T-helper 2 cell (primary cell): ENCODE measurements around the gene FSIP2.
A peak's percentile ranks its signal among the peaks of the same experiment; 100 is the strongest.

Experiments used
- DNase-seq, 5 experiments: peaks; one replicate each; pipeline versions ENCODE4 v3.0.0 to v3.0.0-alpha.2; 2012 to 2022
- total RNA-seq, 2 donors: gene quantifications; one replicate each; lab custom pipeline; 2026; lab: John Stamatoyannopoulos, UW

The FSIP2 gene, protein sequence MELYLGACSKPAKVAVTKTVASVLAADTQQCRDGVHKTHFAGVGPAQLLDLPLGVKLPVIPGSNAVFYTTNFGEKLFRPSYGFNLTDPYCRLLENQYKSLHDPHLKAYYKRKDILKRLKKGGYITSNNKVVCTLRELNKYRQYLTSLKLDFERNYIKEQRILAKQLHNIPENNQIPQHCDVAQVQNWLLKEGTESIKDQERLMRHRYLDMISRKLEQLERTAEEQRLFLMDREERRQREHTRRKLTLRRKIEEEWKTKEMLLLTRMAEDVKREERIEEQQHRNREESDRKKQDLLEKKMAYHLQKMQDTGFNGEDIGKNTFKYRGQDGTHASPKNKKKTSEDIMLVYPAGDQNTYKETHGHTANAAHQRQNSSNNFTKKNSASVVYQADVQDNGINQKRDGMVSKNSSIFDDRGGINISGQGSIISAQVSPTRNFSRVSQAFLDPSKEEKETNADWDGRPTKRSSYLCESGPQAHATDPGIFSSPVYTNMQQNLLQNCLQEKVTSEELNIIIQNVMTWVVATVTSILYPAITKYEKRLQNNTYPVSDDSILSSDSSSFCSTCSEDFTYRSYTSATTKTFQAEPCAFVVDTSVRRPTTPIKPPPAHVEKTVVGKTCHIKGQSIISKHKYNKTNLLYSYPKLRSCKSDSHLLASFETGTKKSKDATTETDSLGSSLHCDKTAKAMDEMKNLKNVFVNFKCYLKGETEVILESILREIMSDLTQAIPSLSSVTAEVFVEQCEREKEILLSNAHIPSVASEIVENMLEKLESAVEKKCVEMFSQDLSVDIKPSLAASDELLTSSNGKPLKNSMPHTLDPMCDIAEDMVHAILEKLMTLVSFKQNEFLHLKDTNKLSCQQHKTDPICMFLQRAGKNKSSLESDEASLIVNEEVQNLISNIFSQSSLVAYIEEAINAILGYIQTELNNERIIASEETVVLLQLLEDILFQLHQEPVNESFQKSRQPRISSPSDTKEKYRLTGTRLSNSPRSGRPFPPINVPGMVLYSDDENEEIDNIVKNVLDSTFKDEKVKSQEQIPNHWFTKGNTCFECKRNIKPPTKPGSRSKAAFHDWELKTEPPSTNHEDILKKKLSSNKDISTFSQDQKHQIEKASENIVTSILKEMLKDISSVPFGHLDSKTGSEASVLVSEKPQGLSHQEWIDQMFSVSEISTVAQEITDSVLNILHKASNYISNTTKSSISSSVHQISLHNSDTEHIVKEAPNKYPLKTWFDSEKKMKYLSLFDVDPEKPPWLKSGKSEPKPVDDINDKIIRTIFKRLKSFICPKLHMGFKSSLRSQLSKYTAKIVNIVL (N-terminal part only)
- 0.62 to 1.5 reads per million in 2 donors for total RNA-seq

DNA sequence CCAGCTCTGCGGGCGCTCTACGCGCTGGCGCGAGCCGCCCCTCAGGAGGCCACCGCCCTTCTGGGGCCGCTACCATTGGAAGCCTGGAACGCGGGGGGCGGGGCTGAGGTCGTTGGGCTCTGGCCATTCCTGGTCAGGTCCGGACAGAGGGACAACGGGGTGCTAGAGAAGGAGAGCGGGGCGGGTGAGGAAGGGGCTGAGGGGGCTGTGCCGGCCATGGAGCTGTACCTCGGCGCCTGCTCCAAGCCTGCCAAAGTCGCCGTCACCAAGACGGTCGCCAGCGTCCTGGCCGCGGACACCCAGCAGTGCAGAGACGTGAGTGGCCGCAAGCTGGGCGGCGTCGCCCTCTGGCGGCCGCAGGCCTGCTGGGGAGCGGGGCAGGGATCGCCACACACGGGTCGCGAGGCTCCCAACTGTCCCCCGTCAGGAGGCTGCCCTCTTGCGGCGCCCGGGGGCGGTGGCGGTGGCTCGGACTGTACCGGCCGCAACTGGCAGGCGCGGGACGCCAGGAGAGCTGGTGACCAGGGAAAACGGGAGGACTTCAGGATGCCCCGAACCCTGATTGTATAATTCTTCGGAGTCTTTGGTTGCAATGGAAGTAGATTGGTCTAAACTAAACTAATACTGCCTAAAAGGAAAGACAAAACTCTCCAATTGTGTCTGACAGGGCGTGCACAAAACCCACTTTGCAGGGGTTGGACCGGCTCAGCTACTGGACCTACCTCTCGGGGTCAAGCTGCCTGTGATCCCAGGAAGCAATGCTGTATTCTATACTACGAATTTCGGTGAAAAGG is at the start of gene FSIP2:
Gene FSIP2 (plus strand): TSS at position 126 of the 794 bp plus-strand sequence. CDS start 91 bp downstream, at position 217.
- DNase-seq = peak in 1 of 5 experiments; percentile 48

DNA sequence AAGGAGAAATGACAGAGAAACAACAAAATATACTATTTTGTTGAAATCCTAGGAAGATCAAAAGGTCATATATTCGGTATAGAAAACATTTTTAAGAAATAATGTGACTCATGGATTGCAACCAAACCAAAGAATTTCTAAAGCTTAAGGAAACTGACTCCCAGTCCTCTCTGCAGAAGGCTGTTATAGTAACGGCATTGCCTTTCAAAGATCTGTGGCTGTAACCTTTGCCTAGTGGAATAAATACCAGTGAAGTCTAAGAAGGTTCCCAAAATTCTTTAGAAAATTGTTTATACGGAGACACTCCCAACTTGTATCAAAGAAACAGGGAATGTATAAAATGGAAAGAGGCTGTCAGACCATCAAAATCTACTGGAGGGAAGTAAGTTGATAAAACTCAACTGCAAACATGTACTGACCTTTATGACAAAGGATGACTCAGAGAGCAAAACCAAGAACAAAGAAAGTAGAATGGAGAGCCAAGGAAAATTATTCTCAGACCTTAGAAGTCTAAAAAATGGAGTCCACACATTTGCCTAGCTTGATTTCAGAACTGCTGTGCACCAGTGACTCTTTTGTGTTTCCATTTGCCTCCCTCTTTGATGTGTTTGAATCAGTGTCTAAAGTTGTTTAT is 48.6 kb upstream of the FSIP2 start:
- no peak for DNase-seq

DNA sequence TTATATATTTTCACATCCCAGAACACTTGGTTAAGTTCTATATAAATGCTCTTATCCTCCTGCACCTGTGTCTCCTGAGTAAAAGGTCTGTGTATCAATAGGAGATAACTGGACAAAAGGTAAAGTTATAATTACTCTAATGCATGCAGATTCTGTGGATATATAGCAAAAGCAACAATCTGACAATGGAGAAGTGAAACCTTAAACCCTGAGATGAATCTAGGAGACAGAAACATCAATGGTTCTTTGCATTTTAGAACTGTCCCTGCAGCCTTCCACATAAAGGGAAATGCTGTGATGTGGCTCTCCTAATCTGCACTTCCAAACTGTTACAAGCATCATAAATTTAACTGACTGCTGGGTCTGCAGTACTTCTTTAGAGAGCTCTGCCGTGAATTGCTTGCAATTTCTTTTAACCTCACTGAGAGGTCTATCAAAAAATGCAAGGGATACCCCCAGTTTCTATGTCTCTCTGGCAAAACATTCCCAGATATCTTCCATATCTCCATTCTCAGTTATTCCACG is 42.8 kb upstream of the FSIP2 start:
- DNase-seq = no peak

DNA sequence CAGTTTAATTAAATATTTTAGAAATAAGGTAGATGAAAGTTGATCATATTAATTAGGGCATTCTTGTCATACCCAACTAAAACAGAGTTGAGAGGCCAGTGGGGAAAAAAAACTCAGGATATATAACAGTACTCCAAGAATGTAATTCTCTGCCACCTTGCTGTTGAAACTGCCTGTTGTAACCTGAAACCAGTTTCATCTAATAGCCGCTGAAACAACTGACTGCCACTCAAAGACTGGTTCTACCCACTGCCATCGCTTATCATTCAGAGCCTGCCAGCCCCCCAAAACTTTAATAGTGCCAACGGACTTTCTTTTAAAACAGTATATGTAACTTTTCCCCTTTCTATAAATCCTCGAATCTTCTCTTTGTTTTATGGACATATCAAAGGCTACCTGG is 37.7 kb upstream of the FSIP2 start:
- DNase-seq = no peak

DNA sequence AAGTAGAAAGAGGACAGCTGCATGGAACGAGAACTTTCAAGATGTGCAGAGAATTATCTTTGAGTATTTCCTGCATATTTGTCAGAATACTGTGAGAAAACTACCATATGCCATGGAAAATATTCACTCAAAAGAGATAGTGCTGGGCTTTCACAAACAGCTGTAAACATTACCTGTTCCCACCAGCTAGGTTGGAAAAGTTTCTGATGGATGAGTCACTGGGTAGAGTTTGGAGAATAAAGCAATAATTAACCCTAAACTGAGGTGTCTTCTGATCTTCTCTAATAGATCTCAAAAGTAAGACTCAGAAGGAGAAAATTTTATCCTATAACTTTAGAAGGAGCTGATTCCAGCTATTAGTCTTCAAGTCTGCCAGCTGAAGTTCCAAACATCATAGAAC is 3.9 kb upstream of the FSIP2 start:
- no peak for DNase-seq

DNA sequence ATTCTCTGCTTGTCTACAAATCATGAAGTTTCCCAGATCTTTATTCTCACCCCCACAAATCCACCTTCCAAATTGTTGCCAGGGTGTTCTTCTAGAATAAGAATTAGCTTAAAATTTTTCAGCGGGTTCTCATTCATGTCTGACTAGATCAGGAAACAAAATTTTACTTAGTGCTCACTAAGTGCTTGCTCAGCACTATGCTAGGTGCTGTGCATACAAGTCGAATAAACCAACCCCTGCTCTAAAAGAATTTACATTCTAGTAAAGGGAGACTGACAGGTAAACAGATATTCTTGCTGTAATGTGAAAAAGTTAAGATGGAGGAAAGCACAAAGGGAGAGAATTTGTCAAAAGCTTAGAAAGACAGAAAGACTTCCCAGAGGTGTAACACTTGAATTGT is 2.4 kb upstream of the FSIP2 start:
- DNase-seq = no peak

DNA sequence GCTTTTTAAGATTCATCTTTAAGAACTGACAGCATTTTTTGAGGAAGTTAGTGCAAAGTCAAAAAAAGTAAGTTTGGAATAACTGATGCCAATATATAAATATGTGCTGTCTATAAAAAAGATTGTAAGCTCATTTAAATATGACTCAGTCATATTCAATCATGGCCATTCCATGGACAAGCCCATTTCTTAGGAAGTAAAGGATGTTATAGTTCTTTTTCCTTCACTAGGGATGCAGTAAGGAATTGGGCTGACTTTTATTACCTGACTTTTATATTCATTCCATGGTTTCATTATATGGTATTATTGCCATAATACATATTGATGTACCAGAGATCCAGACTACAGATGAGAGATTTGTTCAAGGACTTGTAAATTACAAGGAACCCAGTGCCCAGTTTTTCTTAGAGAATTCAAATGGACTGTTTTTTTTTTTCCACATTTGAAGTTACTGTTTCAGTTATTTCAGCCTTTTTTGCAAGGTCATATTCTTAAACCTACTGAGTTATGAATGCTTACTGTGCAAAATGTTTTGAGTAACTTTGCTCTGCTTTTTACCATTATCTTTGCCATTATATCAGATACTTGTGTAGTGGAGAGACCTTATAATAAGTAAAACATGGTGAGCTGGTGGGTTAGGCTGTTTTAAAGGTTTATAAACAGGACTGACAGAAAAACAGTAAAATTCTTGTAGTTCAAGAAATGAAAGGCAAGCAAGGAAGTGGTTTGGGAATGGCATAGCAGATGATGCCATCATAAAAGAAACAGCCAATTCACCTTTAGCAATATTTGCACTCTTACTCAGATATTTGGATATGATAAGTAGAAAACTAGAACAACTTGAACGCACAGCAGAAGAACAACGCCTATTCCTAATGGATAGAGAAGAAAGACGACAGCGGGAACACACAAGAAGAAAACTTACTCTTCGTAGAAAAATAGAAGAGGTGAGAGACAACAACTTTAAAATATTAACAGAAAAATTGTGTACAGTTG is 7.6 kb downstream of the FSIP2 start:
- DNase-seq = no peak

DNA sequence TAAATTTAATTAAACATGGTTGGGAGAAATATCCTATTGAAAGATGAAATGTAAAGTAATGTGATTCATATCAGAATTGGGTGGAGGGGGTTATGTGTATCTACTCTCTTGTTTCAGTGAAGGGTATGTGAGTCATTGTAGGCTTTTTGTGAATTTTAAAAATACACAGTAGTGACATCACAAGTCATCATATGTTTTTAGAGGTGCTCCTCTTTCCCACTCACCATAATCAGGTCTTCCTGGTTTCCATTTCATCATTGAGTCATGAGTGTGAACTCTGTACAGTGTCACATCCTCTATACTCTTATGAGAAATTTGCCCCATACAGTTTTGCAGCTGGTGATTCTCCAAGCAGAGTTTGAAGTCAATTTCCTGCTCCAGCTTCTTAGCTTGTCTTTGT is 18.8 kb downstream of the FSIP2 start:
- no peak for DNase-seq

DNA sequence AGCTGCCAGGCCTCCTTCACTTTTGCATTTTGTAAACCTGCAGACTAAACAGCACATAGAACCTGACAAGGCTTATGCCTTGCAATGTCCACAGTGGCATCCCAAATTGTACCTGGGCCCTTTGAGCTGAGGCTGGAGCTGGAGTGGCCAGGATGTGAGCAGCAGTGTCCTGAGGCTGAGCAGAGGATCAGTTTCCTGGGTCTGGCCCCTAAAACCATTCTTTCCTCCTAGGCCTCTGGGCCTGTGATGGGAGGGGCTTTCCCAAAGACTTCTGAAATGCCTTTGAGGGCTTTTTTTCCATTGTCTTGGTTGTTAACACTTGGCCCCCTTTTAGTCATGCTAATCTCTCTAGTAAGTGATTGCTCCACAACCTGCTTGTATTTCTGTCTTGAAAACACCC is 32.8 kb downstream of the FSIP2 start:
- no peak for DNase-seq

DNA sequence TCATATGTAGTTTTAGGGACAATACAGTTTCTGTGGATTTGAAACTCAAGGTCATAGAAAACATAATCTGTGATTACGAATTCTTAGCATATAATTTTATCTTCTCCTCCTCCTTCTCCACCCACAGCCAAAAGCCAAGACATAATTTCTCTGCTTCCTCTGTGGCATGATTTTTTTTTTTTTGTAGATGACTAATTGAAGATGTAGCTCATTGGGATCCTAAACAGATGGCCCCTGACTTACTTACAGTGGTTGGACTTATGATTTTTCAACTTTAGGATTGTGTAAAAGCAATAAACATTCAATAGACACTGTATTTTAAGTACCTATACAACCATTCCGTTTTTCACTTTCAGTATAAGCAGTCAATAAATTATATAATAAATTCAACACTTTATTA is 42.3 kb downstream of the FSIP2 start:
- DNase-seq = no peak

DNA sequence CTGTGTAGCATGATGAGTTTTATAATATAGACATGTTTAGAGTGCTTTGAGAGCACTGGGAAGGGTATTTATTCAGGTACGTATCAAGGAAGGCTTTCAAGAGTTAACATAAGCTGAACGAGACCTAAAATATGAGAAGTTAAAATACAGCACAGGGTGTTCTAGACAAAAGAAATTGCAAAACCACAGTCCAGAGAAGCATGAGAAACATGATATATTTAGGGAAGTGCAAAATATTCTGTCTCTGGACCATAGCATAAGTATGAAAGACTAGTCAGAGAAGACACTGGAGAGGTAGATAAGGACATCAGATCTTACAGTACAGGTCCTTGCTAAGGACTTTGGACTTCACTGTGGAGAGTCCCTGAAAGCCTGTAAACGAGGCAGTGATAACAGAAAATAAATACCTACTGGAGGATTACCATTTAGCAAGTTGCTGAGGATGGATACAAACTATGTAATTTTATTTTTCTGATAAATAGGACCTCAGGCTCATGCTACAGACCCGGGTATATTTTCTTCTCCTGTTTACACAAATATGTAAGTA is 43.7 kb downstream of the FSIP2 start:
- no peak for DNase-seq

DNA sequence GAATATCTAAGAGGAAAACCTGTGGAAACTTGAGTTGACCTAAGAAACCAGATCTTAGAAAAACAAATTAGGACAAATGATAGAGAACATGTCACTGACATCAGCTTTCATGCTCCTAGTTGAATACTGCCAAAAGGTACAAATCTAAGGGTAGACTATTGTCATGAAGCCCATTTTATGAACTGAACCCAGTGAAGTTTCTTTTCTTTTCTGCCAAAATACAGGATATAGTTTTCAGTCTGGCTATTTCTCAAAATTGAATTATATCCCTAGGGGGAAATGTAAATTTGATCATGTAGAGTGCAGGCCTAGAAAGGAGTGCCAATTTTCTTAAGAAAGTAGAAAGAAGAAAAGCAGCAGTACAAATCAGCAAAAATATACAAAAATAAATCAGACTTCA is 46.6 kb downstream of the FSIP2 start:
- no peak for DNase-seq

DNA sequence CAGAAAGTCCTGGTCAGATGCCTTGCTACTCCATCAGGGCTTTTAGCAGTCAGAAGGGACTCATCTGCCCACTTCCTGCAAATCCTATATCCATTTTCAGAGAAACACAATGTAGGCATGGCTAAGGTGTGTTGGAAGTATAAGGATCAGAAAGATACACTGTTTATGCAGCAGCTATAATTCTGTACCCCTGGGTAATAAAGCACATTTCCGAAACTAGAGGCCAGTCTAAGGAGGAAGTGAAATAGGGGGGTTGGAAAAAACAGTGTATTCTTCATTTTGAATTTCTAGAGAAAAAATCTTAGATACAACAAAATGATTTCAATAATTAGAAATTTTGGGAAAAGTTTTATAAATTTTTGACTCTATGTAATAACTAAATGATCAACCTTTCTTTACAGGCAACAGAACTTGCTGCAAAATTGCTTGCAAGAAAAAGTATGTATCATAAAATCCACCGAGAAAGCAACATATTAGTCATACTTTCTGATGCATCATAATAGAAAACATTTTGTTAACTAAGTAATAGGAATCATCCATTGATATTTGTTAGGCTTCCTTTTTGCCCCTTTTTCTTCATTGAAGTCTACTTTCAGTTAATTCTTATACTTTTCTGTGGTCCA is 47.4 kb downstream of the FSIP2 start:
- no peak for DNase-seq

DNA sequence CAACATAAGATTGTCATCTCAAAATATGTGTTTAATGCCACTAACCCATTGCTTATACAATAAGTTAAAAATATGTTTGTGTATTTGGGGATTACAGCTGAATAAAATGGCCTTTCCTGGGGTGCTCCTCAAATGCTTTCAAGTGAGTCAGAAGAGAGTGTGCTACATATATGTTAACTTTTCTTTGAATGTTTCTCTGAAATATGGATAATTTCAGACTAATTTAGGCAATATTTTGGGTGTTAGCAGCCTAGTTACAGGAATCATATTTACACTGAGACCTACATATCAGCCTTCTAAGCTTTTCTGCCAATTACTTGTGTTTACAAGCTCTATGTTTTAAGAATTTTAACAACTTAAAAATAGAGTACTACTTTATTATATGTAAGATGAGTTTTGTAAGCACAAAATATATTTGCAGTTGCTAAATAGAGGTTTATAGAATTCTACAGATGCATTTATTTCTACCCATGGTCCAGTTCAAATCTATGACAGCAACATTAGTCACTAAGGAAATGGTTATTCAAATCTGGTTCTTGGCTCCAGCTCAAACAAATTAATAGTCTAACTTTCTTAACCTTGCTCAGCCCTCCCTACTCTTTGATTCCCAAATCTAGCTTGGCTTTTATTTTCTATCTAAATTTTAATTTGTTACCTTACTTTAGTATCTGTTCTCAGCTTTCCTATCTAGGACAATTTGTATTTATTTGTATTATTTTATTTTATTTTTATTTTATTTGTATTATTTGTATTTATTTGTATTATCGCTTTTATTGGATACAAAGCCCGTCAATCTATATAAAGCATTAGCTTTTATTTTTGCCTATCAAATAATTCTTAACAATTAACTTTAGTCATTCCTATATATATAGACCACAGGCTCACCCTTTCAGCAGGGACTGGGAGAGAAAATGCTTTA is 48.9 kb downstream of the FSIP2 start:
- no peak for DNase-seq

DNA sequence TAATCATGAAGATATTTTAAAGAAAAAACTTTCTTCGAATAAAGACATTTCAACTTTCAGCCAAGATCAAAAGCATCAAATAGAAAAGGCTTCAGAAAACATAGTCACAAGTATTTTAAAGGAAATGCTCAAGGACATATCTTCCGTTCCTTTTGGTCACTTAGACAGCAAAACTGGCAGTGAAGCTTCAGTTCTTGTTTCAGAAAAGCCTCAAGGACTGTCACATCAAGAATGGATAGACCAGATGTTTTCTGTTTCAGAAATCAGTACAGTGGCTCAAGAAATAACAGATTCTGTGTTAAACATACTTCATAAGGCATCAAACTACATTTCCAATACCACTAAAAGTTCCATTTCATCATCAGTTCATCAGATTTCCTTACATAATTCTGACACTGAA is 51.8 kb downstream of the FSIP2 start:
- DNase-seq = no peak

DNA sequence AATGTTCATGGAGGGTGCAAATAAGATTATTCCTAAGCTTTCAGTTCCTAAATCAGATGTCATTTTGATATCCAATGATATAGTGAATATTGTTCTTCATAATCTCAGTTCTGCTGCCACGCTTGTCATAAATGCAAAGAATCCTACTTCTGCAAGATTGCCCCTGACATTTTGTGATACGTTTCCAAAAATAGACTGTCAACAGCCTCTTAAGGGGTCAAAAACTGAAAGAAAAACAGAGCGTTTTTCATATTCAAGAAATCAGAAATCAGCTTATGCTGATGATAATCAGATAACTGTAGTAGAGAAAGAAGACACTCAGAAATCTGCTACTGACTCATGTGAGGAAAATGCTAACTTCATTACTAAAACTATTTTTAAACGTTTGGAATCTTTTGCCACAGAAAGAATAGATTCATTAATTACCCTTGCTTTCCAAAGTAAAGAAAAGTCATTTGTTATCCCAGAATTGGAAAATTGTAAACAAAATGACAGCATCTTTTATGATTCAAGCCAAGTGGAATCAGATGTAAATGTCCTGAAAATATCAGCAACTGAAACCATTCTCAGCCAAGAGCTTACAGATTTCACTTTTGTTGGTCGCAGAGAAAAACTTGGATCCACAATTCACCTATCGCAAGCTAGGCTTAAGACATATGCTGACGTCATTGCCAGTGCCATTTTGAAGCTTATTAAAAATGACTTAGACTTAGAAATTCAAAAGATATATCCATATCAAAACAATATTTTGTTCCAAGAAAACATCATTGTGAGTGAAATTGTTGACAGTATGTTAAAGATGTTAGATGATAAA is 55.1 kb downstream of the FSIP2 start:
- DNase-seq = no peak

DNA sequence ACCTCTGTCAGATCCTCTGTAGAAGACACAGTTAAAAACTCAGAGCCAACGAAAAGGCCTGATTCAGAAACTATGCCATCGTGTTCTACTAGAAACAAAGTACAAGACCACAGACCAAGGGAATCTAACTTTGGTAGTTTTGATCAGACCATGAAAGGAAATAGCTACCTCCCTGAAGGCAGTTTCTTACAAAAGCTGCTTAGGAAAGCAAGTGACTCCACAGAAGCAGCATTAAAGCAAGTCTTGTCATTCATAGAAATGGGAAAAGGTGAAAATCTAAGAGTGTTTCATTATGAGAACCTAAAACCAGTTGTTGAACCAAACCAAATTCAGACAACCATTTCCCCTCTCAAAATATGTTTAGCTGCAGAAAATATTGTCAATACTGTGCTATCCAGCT is 58.2 kb downstream of the FSIP2 start:
- DNase-seq = peak in 1 of 5 experiments; percentile 14
